Measurements from ENCODE around the gene PHACTR4. TPM values are rescaled to one million over a fixed set of nuclear protein-coding genes. Genes with fewer than 3 reads are reported as not detected.

Gene PHACTR4
- total and polyA plus RNA-seq, 10 of the 15 experiments (the other 5 are each of a cell fraction or from before 2014, with no cell fraction given), result 8.9 to 34.2 (median 12.5) TPM

DNA sequence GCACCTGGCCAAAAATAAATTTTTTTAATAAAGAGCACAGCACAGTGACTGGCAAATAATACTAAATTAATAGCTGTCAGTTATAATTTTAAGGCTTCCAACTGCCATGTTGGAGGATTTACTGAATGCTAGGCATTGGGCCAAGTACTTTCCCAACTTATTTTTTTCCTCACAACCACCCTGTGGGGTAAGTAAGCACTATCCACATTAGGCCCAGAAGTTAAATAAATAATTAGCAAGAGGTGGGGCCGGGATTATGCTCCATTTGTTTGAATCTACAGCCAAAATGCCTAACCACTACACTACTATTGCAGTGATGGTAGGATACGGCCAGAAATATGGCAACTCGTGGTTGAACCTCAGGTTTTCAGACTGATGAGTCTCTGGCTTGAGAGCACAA is 178.8 kb downstream of the PHACTR4 start:
- no peak overlapping the region for H3K4me3 ChIP-seq
- FAIRE-seq, result no peak
- in situ Hi-C loops (cut with MboI), result no loop called here

More for the DNA sequence above, 178.8 kb downstream of the PHACTR4 start:
- no peaks in the 10 kb centered on the region for H4K20me1 ChIP-seq (ENCODE audit: control insufficient read depth, insufficient read depth)
- no peaks in the 10 kb centered on the region for H3K27me3 ChIP-seq (replicated peaks in 1 of 2; ENCODE audit: control insufficient read depth in 2 of 2, insufficient read depth in 2 of 2, low read length in 1 of 2)
- H3K9ac ChIP-seq (ENCODE audit: control insufficient read depth, insufficient read depth, low read length), result no peak overlapping the region
- SMC1A ChIA-PET (ENCODE audit: uncharacterized antibody, unreplicated experiment), result no interaction called here
- no peaks in the 10 kb centered on the region for H3K36me3 ChIP-seq (ENCODE audit: control insufficient read depth in 2 of 2, insufficient read depth in 2 of 2, low read length in 1 of 2)
- intact Hi-C loops (cut with micrococcal nuclease; ENCODE audit: unreplicated experiment), result no loop called here
- no peaks in the 10 kb centered on the region; the same call in 1 of the 2 replicates for H3K4me1 ChIP-seq (ENCODE audit: control insufficient read depth, insufficient read depth, low read length)
- no peaks in the 10 kb centered on the region for H3K9me3 ChIP-seq (replicated peaks; ENCODE audit: control insufficient read depth, insufficient read depth, low read length)
- POLR2A ChIA-PET, result no interaction called here
- no peak overlapping the region for H2AFZ ChIP-seq (ENCODE audit: control insufficient read depth, low read depth, low read length)
- TF ChIP-seq, protein P1, sequence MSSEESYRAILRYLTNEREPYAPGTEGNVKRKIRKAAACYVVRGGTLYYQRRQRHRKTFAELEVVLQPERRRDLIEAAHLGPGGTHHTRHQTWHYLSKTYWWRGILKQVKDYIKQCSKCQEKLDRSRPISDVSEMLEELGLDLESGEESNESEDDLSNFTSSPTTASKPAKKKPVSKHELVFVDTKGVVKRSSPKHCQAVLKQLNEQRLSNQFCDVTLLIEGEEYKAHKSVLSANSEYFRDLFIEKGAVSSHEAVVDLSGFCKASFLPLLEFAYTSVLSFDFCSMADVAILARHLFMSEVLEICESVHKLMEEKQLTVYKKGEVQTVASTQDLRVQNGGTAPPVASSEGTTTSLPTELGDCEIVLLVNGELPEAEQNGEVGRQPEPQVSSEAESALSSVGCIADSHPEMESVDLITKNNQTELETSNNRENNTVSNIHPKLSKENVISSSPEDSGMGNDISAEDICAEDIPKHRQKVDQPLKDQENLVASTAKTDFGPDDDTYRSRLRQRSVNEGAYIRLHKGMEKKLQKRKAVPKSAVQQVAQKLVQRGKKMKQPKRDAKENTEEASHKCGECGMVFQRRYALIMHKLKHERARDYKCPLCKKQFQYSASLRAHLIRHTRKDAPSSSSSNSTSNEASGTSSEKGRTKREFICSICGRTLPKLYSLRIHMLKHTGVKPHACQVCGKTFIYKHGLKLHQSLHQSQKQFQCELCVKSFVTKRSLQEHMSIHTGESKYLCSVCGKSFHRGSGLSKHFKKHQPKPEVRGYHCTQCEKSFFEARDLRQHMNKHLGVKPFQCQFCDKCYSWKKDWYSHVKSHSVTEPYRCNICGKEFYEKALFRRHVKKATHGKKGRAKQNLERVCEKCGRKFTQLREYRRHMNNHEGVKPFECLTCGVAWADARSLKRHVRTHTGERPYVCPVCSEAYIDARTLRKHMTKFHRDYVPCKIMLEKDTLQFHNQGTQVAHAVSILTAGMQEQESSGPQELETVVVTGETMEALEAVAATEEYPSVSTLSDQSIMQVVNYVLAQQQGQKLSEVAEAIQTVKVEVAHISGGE (CRISPR knock-in tag; IDR thresholded peaks at IDR 0.05), result no peak
- TF ChIP-seq ETV6 (conservative IDR thresholded peaks at IDR 0.05 in 1 of 2, IDR thresholded peaks at IDR 0.05 in 1 of 2; ENCODE audit: borderline replicate concordance in 1 of 2, low read depth in 1 of 2), result no peak
- TF ChIP-seq CEBPB (IDR thresholded peaks at IDR 0.05; ENCODE audit: borderline replicate concordance in 1 of 2, low read depth in 2 of 2, low read length in 2 of 2), result no peak
- TF ChIP-seq USF2 (IDR thresholded peaks at IDR 0.05; ENCODE audit: borderline replicate concordance, low read depth, low read length), result no peak
- no peak for TF ChIP-seq CHD2 (IDR thresholded peaks at IDR 0.05; ENCODE audit: borderline replicate concordance, low read depth, low read length)
- no peak for TF ChIP-seq CBX3 (IDR thresholded peaks at IDR 0.05; ENCODE audit: borderline replicate concordance, low read depth)
- TF ChIP-seq TARDBP (IDR thresholded peaks at IDR 0.05; ENCODE audit: borderline replicate concordance), result no peak
- no peak for TF ChIP-seq TCF7 (IDR thresholded peaks at IDR 0.05; ENCODE audit: borderline replicate concordance)
- no peak for TF ChIP-seq KLF5 (IDR thresholded peaks at IDR 0.05; ENCODE audit: partially characterized antibody)
- TF ChIP-seq HDAC6 (IDR thresholded peaks at IDR 0.05; ENCODE audit: unreplicated experiment), result no peak
- TF ChIP-seq NBN (IDR thresholded peaks at IDR 0.05), result no peak
- no peak for TF ChIP-seq RUNX3 (IDR thresholded peaks at IDR 0.05; ENCODE audit: low read length)
- no peak for TF ChIP-seq EZH2 (IDR thresholded peaks at IDR 0.05; ENCODE audit: borderline replicate concordance, control insufficient read depth, low read depth, low read length)
- no peak for TF ChIP-seq CREM (IDR thresholded peaks at IDR 0.05; ENCODE audit: low read depth)
- no peak overlapping the region for H3K4me2 ChIP-seq (ENCODE audit: control insufficient read depth, insufficient read depth)
- no peak overlapping the region for H3K27ac ChIP-seq (ENCODE audit: control insufficient read depth, insufficient read depth)
- peaks cover 4% of the 10 kb centered on the region for H3K79me2 ChIP-seq (ENCODE audit: control insufficient read depth, insufficient read depth, low read length)
- ATAC-seq, result no peak
- RAD21 ChIA-PET (ENCODE audit: unreplicated experiment), result no interaction called here
- 30% methylated on average over 3 of the region's 3 CpGs for WGBS (ENCODE audit: insufficient coverage, insufficient replicate concordance, low lambda C conversion rate, missing lambda C conversion rate)
- CTCF ChIA-PET, result interaction anchor here (1.0 kb wide), 1 partner anchor 54 kb away, joined by 4 read pairs; no protein-coding TSS in a partner anchor
- no TSS peak for BruUV-seq (replicated peaks)
- no peak for DNase-seq (ENCODE audit: low read depth, low spot score)
